Measurements from ENCODE around the gene DMD. TPM values are rescaled to one million over a fixed set of nuclear protein-coding genes. Genes with fewer than 3 reads are reported as not detected.
"Not testable (repeated sequence)": the region's sequence is repeated elsewhere in the genome, so short reads cannot be mapped to it uniquely, and the experiment has no call there.

Gene DMD
- 3.1 TPM for polyA plus RNA-seq

DNA sequence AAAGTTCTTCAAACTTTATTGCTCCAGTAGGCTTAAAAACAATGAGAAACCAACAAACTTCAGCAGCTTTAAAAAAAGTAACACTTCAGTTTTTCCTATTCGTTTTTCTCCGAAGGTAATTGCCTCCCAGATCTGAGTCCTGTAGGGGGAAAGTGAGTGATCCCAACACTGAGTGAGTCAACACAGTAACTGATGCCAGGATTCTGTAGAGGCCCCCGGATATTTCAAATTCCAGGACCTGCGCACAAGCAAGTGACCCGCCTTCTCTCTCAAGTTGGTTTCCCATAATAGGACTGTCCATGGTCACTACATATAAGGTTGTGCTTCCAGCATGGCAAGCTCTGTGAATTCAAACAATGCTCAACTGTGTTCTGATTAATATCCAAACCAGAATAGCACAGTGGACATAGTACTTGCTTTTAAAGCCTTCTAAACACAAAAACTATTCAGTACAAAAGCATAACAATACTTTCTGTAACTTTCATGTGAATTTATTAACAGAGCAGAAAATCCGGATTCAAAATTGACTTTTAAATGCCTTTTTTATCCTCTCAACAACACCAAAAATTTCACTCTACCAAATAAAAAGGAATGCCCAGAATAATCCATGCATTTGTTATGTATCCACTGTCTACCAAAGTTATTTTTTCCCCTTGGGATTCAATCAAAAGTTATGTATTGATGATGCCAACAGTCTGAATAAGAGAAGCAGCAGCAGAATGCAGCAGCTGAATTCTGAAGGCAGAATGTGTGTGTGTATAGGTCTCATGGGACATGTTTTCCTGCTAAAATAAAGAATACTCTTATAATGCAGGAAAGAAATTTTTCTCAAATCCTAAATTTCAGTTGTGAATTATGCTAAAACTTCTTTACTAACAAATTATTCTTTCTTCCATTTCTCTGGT is at the start of gene DMD:
TSS of gene DMD (minus strand) at position 194 of the 905 bp plus-strand sequence. CDS start 237 bp downstream, outside the sequence.
- no peak within 1 kb of the TSS for H3K4me3 Mint-ChIP-seq
- H3K27me3 Mint-ChIP-seq, result no peaks in the 10 kb centered on the region
- H3K9me3 Mint-ChIP-seq, result peaks cover 0 to 3% (median 2%) of the 10 kb centered on the region in 3 donors

DNA sequence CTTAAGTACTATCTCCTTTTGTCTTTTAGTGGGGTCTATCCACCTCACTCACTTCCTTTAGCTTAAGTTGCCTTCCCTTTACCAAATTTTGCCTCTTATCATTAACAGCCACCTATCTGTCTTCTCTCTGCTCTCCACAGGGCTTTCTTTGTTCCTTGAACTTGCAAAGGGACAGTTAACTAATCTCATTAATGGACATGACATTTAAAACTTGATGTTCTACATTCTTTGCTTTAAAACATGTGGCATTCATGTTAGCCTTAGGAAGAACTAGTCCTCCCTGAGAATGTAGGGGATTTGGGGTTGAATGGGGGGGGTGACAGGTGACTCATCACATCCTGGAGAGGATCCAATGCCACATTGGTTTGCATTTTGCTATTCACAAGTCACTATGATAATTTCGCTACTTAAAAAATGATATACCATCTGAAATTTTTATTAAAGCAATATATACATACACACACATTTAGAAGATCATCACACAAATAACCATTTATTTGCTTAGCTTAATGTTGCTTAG is 41.0 kb upstream of the DMD start:
- no peak overlapping the region for H3K27ac Mint-ChIP-seq

More for the DNA sequence above, at the start of gene DMD:
- Mint-ChIP-seq H3K4me1 (peaks cover 0 to 2% (median 0%) of the 10 kb centered on the region in 3 donors), H3K27ac (no peak within 1 kb of the TSS), H3K36me3 (no peaks in the 10 kb centered on the region)

DNA sequence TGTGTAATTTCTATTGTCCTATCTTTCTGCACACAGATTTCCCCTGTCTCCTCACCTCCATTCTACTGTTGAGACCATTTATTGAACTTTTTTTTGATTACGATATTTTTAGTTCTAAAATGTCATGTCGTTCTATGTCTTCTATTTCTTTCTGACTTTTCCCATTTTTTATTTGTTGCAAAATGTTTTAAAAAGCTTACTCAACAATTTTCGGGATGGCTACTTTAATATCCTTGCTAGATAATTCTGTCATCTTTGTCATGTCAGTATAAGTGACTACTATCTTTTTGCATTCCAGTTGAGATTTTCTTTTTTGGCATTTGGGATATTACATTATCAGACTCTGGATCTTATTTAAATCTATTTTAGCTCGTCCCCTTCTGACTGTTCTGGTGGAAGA is 7.5 kb upstream of the DMD start:
- H3K4me1 Mint-ChIP-seq, result no peaks in the 10 kb centered on the region
- no peak overlapping the region for H3K27ac Mint-ChIP-seq
- H3K9me3 Mint-ChIP-seq, result peaks cover 2 to 5% (median 3%) of the 10 kb centered on the region in 3 donors
- no peak overlapping the region for H3K4me3 Mint-ChIP-seq
- H3K27me3 Mint-ChIP-seq, result no peaks in the 10 kb centered on the region
- no peaks in the 10 kb centered on the region for H3K36me3 Mint-ChIP-seq

More for the DNA sequence above, 41.0 kb upstream of the DMD start:
- H3K4me3 Mint-ChIP-seq, result no peak overlapping the region
- no peaks in the 10 kb centered on the region for H3K27me3 Mint-ChIP-seq
- no peaks in the 10 kb centered on the region for H3K4me1 Mint-ChIP-seq
- no peaks in the 10 kb centered on the region for H3K36me3 Mint-ChIP-seq
- peaks cover 0 to 1% (median 0%) of the 10 kb centered on the region in 3 donors for H3K9me3 Mint-ChIP-seq

DNA sequence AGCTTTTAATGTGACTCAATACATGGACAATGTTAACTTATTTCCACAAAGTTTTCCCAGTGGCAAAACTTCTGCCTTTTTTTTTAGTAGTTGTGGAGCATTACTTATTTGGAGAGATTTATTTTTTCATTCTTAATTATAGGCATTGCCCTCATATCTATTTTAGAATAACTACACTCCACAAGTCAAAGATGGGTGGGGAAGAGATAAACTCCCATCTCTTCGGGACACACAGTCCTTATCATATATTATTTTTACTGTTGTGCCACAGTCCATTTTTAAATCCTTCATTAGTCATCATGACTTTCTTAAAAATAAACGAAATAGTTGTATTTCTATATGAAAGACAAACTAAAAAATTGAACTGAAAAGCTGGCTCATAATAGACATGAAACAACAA is 1.2 kb downstream of the DMD start:
- Mint-ChIP-seq H3K36me3 (no peaks in the 10 kb centered on the region), H3K27ac (no peak overlapping the region), H3K9me3 (peaks cover 0 to 2% (median 0%) of the 10 kb centered on the region in 3 donors), H3K4me3 (no peak overlapping the region), H3K4me1 (peaks cover 0 to 2% (median 0%) of the 10 kb centered on the region in 3 donors), H3K27me3 (no peaks in the 10 kb centered on the region)

DNA sequence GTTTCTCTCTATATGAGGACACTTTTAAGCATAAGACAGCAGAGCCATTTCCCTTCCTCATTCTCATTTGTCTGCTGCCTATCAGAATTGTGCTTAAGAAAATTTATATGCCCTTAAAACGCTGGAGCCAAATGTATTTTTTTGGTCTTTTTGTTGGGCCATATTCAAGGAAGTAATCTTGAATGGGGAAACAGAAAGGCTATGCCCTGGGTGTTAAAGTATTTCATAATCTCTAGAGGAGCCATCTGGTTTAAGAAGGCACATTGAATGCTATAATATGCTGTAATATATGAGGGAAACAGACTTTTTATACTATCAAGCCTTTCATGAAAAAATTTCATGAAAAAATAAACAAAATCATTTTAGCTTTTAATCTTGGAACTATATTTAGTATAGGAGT is 4.3 kb downstream of the DMD start:
- Mint-ChIP-seq H3K36me3 (no peaks in the 10 kb centered on the region), H3K27me3 (no peaks in the 10 kb centered on the region), H3K4me3 (no peak overlapping the region), H3K9me3 (peaks cover 4 to 5% (median 4%) of the 10 kb centered on the region in 3 donors), H3K27ac (no peak overlapping the region), H3K4me1 (no peaks in the 10 kb centered on the region)

DNA sequence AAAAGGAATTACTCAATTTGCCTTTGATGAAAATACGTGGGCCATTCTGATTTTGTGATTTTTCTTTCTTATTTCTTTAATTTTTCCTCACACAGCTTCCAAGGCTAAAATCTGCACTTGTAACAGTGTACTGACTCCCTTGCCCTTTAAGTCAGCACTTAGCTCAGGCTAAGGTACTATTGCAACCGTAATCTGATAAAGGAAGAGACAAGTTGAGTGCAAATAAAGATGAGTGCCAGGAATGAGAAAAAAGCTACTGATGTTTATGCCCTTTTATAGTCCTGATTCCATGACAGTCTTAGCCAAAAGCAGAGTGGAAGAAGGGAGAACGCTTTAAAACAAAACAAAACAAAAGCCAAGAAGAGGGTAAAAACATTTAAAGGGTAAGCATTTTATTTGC is 6.0 kb downstream of the DMD start:
- Mint-ChIP-seq H3K4me1 (no peaks in the 10 kb centered on the region), H3K27me3 (no peaks in the 10 kb centered on the region), H3K36me3 (no peaks in the 10 kb centered on the region), H3K27ac (no peak overlapping the region), H3K9me3 (peaks cover 4 to 5% (median 4%) of the 10 kb centered on the region in 3 donors), H3K4me3 (no peak overlapping the region)

DNA sequence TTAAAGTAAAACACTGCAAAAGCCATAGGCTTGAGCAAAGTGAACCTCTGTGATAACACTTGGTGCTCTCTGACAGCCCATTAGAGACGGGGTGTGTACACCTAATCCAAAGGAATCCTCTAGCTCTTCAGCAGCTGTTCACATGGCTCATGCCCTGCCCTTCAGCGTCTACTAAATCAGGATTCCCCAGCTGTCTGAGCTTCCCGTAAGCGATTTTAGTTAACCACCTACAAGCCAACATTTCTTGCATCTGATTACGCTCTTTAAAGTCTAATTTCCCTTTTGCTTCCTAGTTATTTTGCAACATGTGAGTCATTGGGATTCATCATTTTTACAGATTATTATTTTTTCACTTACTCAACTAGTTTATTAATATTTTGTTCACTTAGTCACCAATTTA is 6.5 kb downstream of the DMD start:
- H3K4me1 Mint-ChIP-seq, result no peaks in the 10 kb centered on the region
- peaks cover 4 to 5% (median 4%) of the 10 kb centered on the region in 3 donors for H3K9me3 Mint-ChIP-seq
- no peak overlapping the region for H3K4me3 Mint-ChIP-seq
- H3K36me3 Mint-ChIP-seq, result no peaks in the 10 kb centered on the region
- no peak overlapping the region for H3K27ac Mint-ChIP-seq
- no peaks in the 10 kb centered on the region for H3K27me3 Mint-ChIP-seq

DNA sequence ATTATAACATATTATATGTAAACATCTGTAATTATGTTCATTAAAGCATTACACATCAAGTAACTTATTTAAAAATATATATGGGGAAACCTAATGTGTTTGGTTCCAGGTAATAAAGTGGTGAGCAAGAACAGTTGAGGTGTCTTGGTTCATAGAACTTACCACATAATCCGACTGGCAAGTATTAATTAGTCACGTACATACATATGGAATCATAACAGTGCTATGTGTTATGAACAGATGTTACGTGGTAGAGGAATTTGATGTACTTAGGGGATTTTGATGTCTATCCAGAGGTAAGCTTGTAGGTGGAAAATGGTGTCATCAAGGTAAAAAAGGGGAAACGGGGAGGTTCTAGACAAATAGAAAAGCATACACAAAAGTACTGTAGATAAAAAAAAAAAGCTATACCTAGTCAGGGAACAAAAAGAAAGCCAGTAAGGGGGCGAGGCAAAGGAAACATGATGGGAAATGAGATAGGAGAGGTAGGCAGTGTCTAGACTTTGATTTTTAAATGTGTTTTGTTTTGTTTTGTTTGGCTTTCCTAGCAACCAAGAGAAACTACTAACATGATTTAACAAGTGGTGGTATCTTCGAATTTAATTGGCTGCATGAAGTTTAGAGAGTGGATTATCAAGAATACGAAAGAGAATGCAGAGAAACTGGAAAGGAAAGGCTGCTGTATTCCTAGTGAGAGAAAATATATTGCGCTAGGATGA is 12.6 kb downstream of the DMD start:
- Mint-ChIP-seq H3K4me1 (no peaks in the 10 kb centered on the region), H3K4me3 (no peak overlapping the region), H3K9me3 (peaks cover 2 to 3% (median 2%) of the 10 kb centered on the region in 3 donors), H3K36me3 (no peaks in the 10 kb centered on the region), H3K27ac (no peak overlapping the region), H3K27me3 (no peaks in the 10 kb centered on the region)

DNA sequence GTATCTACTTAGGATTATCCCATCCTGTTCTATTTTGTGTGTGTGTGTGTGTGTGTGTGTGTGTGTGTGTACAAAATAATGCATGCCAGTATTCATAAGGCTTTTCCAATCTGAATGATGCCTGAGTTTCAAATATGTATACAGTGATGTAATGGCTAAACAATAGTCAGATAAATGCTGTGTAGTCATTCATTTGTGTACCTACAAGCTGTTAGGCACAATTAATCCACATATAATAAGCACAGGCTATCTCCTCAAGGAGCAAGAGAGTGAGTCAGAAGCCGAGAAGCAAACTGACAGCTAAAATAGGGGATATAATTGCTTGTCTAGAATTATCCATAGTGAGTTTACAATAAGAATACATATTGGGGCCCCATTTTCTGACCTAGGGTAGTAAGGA is 15.7 kb downstream of the DMD start:
- H3K9me3 Mint-ChIP-seq, result peaks cover 0 to 2% (median 0%) of the 10 kb centered on the region in 3 donors
- no peaks in the 10 kb centered on the region for H3K4me1 Mint-ChIP-seq
- H3K27ac Mint-ChIP-seq, result no peak overlapping the region
- no peaks in the 10 kb centered on the region for H3K27me3 Mint-ChIP-seq
- H3K36me3 Mint-ChIP-seq, result no peaks in the 10 kb centered on the region
- no peak overlapping the region for H3K4me3 Mint-ChIP-seq

DNA sequence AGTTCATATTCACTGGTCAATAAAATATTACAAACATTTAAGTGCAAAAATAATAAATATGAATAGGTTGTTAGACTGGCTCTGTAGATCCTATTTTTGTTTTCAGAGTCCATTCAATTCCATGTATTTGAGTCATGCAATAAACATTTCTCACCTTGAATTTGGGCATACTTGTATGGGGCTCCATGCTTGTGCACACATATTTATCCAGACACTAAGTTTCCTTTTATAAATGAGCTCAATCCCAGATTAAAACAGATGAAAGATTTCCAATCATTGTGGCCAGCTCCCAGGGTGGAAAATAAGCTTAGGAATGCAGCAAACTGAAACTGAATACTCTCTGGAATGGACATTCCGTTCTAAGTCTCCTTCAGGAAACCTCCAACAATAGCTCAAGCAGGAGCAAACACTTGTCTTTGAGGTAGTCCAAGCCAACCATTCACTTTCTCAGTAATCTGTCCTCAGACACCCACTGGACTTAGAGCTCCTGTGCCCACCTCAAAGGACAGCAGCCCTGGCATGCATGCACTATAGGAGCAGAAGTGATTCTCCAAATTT is 16.4 kb downstream of the DMD start:
- Mint-ChIP-seq H3K4me1 (no peaks in the 10 kb centered on the region), H3K36me3 (no peaks in the 10 kb centered on the region), H3K9me3 (peaks cover 0 to 2% (median 0%) of the 10 kb centered on the region in 3 donors), H3K27me3 (no peaks in the 10 kb centered on the region), H3K4me3 (no peak overlapping the region), H3K27ac (no peak overlapping the region)

DNA sequence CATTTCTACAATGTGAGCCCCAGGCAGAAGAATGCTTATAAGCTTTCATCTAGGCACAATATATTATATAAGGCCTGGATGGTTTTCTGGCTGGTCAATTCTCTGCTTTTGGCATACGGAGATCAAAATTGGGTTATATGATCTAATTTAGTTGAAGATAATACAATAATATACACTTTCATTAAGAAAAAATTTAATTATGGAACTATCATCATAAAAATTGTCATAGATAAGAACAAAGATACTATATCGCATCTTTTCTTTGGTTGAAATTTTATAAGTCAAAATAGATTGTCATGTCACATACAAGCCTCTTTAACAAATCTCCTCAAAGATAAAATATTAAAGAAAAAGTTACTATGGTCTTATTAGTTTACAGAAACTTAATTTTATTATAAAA is 17.1 kb downstream of the DMD start:
- Mint-ChIP-seq H3K9me3 (peaks cover 0 to 1% (median 0%) of the 10 kb centered on the region in 3 donors), H3K27ac (no peak overlapping the region), H3K27me3 (no peaks in the 10 kb centered on the region), H3K4me3 (no peak overlapping the region), H3K36me3 (no peaks in the 10 kb centered on the region), H3K4me1 (no peaks in the 10 kb centered on the region)

DNA sequence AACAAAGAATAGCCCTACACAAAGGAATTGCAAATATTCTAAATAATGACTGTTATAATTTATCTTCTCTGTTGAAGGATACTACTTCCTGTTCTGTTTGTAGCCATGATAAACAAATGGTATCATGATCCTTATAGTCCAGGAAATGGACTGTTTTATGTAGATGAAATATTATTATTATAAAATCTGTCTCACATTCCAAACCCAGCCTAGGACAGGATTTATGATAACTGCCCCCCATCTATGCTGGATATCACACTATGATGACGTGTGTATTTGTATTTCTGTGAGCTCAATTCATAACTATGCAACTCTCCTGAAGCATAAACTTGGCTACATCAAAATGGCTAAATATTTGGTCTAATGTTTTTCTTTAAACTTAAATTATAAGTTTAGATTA is 21.3 kb downstream of the DMD start:
- Mint-ChIP-seq H3K36me3 (no peaks in the 10 kb centered on the region), H3K27me3 (no peaks in the 10 kb centered on the region), H3K4me1 (no peaks in the 10 kb centered on the region), H3K27ac (no peak overlapping the region), H3K4me3 (no peak overlapping the region), H3K9me3 (peaks cover 0 to 2% (median 0%) of the 10 kb centered on the region in 3 donors)

DNA sequence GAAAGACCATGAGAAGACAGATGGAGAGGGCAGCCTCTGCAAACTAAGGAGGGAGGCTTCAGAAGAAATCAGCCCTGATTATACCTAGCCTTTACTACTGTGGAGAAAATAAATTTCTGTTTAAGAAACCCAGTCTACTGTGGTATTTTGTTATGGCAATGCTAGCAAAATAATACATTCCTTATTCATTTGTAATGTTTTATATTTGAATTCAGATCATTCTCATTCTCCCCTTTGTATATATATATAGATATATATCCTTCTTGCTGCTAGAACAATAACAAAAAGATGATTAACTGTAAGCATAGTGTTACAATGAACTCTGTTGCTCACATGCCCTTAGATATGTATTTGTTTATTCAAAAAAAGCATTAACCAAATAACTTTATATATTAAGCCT is 22.5 kb downstream of the DMD start:
- no peaks in the 10 kb centered on the region for H3K4me1 Mint-ChIP-seq
- H3K27ac Mint-ChIP-seq, result no peak overlapping the region
- no peak overlapping the region for H3K4me3 Mint-ChIP-seq
- H3K36me3 Mint-ChIP-seq, result no peaks in the 10 kb centered on the region
- peaks cover 0 to 2% (median 0%) of the 10 kb centered on the region in 3 donors for H3K9me3 Mint-ChIP-seq
- H3K27me3 Mint-ChIP-seq, result no peaks in the 10 kb centered on the region

DNA sequence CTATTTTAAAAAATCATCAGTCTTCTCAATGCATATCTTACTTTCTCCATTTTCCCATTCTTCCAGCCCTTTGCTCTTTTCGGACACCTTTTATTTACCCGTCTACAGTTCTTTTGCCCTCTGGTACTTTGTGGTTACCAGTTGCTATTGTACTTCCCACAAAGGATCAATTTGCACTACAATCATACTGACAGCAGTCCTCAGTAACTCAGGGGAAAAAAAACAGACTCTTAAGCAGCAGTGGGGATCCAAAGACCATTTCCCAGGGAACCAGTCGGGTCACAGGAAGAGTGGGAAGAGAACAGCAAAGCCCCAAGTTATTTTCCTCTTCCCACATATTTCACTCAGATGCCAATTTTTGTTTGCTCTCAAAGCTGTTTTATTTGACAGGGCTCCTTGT is 23.1 kb downstream of the DMD start:
- no peak overlapping the region for H3K4me3 Mint-ChIP-seq
- peaks cover 0 to 2% (median 0%) of the 10 kb centered on the region in 3 donors for H3K9me3 Mint-ChIP-seq
- no peaks in the 10 kb centered on the region for H3K36me3 Mint-ChIP-seq
- H3K27me3 Mint-ChIP-seq, result no peaks in the 10 kb centered on the region
- no peak overlapping the region for H3K27ac Mint-ChIP-seq
- no peaks in the 10 kb centered on the region for H3K4me1 Mint-ChIP-seq

DNA sequence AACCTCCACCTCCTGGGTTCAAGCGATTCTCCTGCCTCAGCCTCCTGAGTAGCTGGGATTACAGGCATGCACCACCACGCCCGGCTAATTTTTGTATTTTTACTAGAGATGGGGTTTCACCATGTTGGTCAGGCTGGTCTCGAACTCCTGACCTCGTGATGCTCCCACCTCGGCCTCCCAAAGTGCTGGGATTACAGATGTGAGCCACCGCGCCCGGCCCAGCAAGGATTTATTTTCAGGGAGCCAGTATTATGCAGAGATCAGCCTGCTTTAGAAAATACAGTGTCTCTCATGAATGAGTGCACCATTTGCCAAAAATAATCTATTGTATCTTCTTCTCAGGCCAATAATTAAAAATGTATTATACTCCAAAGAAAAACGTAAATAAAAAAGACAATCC is 26.5 kb downstream of the DMD start:
- not testable (repeated sequence) for H3K36me3 Mint-ChIP-seq, H3K27me3 Mint-ChIP-seq, H3K9me3 Mint-ChIP-seq, H3K27ac Mint-ChIP-seq, H3K4me1 Mint-ChIP-seq, H3K4me3 Mint-ChIP-seq
